Astrocyte (in vitro differentiated cells and primary cell): Measurements from ENCODE around the gene UMOD.

Source experiments
- EZH2 ChIP-seq: IDR thresholded peaks from 2 replicates; pipeline ENCODE4 v1.6.1; 2012; ENCODE audit warnings: mild to moderate bottlenecking, low read length, inconsistent platforms; ENCODE audit not compliant: insufficient read depth
- TF ChIP-seq, protein P1 (sequence below): IDR thresholded peaks from 2 replicates; pipeline ENCODE4 v1.5.1; 2011; ENCODE audit warnings: low read depth, mild to moderate bottlenecking, inconsistent platforms, low read length, moderate library complexity; ENCODE audit not compliant: insufficient read depth

DNA sequence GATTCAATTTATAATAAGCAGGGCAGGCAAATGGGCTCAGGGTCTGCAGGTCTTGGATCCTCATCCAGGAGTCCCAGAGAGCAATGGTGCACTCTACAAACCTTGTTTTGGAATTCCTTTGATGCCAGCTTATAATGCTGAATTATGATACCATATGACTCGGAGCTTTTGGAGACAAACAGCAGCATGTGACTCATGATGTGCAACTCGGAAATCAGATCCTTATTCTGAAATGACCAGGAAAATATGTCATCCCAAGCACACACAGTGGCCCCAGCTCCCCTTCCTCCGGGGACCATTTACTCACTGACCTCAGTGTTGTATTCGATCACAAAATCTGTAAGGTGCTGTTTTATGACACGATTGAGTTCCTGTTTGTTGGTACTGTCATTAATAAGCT lies 20.2 kb upstream of the UMOD start:
- TF ChIP-seq, protein P1, sequence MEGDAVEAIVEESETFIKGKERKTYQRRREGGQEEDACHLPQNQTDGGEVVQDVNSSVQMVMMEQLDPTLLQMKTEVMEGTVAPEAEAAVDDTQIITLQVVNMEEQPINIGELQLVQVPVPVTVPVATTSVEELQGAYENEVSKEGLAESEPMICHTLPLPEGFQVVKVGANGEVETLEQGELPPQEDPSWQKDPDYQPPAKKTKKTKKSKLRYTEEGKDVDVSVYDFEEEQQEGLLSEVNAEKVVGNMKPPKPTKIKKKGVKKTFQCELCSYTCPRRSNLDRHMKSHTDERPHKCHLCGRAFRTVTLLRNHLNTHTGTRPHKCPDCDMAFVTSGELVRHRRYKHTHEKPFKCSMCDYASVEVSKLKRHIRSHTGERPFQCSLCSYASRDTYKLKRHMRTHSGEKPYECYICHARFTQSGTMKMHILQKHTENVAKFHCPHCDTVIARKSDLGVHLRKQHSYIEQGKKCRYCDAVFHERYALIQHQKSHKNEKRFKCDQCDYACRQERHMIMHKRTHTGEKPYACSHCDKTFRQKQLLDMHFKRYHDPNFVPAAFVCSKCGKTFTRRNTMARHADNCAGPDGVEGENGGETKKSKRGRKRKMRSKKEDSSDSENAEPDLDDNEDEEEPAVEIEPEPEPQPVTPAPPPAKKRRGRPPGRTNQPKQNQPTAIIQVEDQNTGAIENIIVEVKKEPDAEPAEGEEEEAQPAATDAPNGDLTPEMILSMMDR, result no peak
- TF ChIP-seq EZH2, result no peak
